Heart right ventricle (tissue), 16 donors: Measurements from ENCODE around the gene BCAS4. TPM values are rescaled to one million over a fixed set of nuclear protein-coding genes. Genes with fewer than 3 reads are reported as not detected.
"Not testable (repeated sequence)": the region's sequence is repeated elsewhere in the genome, so short reads cannot be mapped to it uniquely, and the experiment has no call there.

Source experiments
- ATAC-seq, 8 donors: fragments of 200-7000 bp; cut with Tn5 transposase; one replicate each; pipeline ENCODE4 v1.9.1; 2020; ENCODE audit warnings: mild to moderate bottlenecking in 8 of 8, moderate library complexity in 8 of 8, moderate number of reproducible peaks in 1 of 8
- DNase-seq, 2 donors: peaks; one replicate each; pipeline ENCODE4 v3.0.0-alpha.2; 2020
- H3K27ac ChIP-seq, 10 donors: fragments of 200-600 bp; sonication (generic) in 2 of 10; one replicate each; pipeline versions ENCODE4 v1.5.0 to v1.8.0; 2020 to 2022; ENCODE audit warnings: mild to moderate bottlenecking in 3 of 10
- H3K27me3 ChIP-seq, 7 donors: fragments of 200-600 bp; one replicate each; pipeline ENCODE4 v1.8.0; 2021 to 2022; ENCODE audit warnings: mild to moderate bottlenecking in 2 of 7
- H3K36me3 ChIP-seq, 9 donors: fragments of 200-600 bp; sonication (generic) in 1 of 9; one replicate each; pipeline versions ENCODE4 v1.5.0 to v1.8.0; 2020 to 2022; ENCODE audit warnings: mild to moderate bottlenecking in 2 of 9
- H3K4me1 ChIP-seq, 9 donors: fragments of 200-600 bp; sonication (generic) in 1 of 9; one replicate each; pipeline versions ENCODE4 v1.5.0 to v1.8.0; 2020 to 2022; ENCODE audit warnings: mild to moderate bottlenecking in 4 of 9
- H3K4me3 ChIP-seq, 10 donors: fragments of 200-600 bp; sonication (generic) in 2 of 10; one replicate each; pipeline versions ENCODE4 v1.5.0 to v1.8.0; 2020 to 2022; ENCODE audit warnings: mild to moderate bottlenecking in 7 of 10, moderate library complexity in 2 of 10
- H3K9me3 ChIP-seq, 11 donors: fragments of 200-600 bp in 10 of 11; sonication (generic) in 2 of 11; one replicate each; pipeline versions ENCODE4 v1.5.0 to v1.8.0; 2013 to 2022; ENCODE audit warnings: mild to moderate bottlenecking in 2 of 11, control low read depth in 1 of 11, moderate library complexity in 1 of 11
- WGBS, 2 donors: extraction: QIAGEN DNeasy Blood & Tissue Kit; methylation state at CpG; one replicate each; pipeline ENCODE4 v1.1.7; 2013; ENCODE audit warnings: inconsistent platforms in 1 of 2; 5-methylcytosine and 5-hydroxymethylcytosine counted together
- intact Hi-C, 10 donors: fragments of 100-400 bp; cut with DNase I; formaldehyde crosslinking; loops; one replicate each; pipeline versions ENCODE4 v1.11.1 to v1.14.2; 2022
- polyA plus RNA-seq, 2 donors: library from polyadenylated mRNA; stranded (reverse); fragments of 200-250 nt; gene quantifications; one replicate each; pipeline ENCODE4 v1.2.3, GENCODE V29; 2013
- total RNA-seq, 10 donors: library from RNA; stranded (reverse); fragmentation: NEBNext Ultra II Directional in 3 of 10; extraction: Animal tissue kit (Norgen Biotek cat#: 25700) in 3 of 10; gene quantifications; one replicate each; pipeline versions ENCODE4 v1.2.1 to v1.2.4, GENCODE V29; 2021 to 2023
- TF ChIP-seq, protein P1 (sequence below), 9 donors: fragments of 200-600 bp; sonication (generic) in 2 of 9; IDR thresholded peaks; one replicate each; pipeline versions ENCODE4 v1.5.0 to v1.8.0; 2021 to 2022; ENCODE audit warnings: antibody characterized with exemption in 9 of 9, mild to moderate bottlenecking in 5 of 9, moderate library complexity in 1 of 9
- donor health status: Arrhythmogenic right ventricular cardiomyopathy.
- donor health status: ischemic (EF 13 %, LVEDD 7.1; RV severe dilation, severe dysfunction).
- donor health status: healthy with polysubstance abuse.
- donor health status: DM: no; HTN: yes; CAD: no.
- donor health status: DM: no; HTN: no; CAD: no.
- donor health status: ischemic (EF 25% LVEDD 6.9; RV normal size, moderate dysfunction).
- donor health status: ischemic (EF 25% LVEDD 5.7; RV mildly dilated, moderate dysfunction).
- donor health status: healthy.
- donor health status: DM: yes; HTN: yes; CAD: no.
- donor health status: Ischemic cardiomyopathy.
- donor health status: ischemic (EF 35%, LVEDD 5.7; RV mildly dilated, moderate dysfunction).
- donor health status: nonischemic (EF 11% LVEDD 7.7; RV severe dilation, severe dysfunction).
- donor health status: DM: yes; HTN: yes; CAD: no.
- donor health status: PGD.
- donor health status: ischemic (EF 29% LVEDD 5.4; RV normal size, mild dysfunction).
- donor health status: nonischemic (EF 23%, LVEDD 6.1; RV moderate dilation, normal function).

BCAS4 gene
- total and polyA plus RNA-seq, 12 donors: 0.54 to 3.6 (median 2.2) TPM

- Histone ChIP-seq H3K36me3 (no peaks in the 10 kb centered on the region), H3K9me3 (no peaks in the 10 kb centered on the region), H3K27ac (no peak overlapping the region), H3K4me1 (no peaks in the 10 kb centered on the region), H3K27me3 (no peaks in the 10 kb centered on the region), H3K4me3 (no peak overlapping the region)
- 72 to 75% methylated on average over 6 of the region's 6 CpGs for WGBS, 2 donors
- ATAC-seq (no peak), DNase-seq (no peak)
- TF ChIP-seq, protein P1, sequence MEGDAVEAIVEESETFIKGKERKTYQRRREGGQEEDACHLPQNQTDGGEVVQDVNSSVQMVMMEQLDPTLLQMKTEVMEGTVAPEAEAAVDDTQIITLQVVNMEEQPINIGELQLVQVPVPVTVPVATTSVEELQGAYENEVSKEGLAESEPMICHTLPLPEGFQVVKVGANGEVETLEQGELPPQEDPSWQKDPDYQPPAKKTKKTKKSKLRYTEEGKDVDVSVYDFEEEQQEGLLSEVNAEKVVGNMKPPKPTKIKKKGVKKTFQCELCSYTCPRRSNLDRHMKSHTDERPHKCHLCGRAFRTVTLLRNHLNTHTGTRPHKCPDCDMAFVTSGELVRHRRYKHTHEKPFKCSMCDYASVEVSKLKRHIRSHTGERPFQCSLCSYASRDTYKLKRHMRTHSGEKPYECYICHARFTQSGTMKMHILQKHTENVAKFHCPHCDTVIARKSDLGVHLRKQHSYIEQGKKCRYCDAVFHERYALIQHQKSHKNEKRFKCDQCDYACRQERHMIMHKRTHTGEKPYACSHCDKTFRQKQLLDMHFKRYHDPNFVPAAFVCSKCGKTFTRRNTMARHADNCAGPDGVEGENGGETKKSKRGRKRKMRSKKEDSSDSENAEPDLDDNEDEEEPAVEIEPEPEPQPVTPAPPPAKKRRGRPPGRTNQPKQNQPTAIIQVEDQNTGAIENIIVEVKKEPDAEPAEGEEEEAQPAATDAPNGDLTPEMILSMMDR (IDR thresholded peaks at IDR 0.05): no peak
- intact Hi-C loops: no loop called here
Measured at GRCh38 chr20:50877232-50877743, 82.4 kb downstream of the BCAS4 start.

GRCh38 chr20:50879649-50880550, 85.0 kb downstream of the BCAS4 start:
- ATAC-seq (no peak), DNase-seq (no peak)
- Histone ChIP-seq H3K36me3 (no peaks in the 10 kb centered on the region), H3K4me3 (no peak overlapping the region), H3K27ac (no peak overlapping the region), H3K27me3 (no peaks in the 10 kb centered on the region), H3K4me1 (no peaks in the 10 kb centered on the region), H3K9me3 (no peaks in the 10 kb centered on the region)
- TF ChIP-seq, protein P1 (IDR thresholded peaks at IDR 0.05): no peak
- intact Hi-C loops: no loop called here
- WGBS, 2 donors: 88 to 89% methylated on average over 20 of the region's 20 CpGs

GRCh38 chr20:50881759-50882424, 87.0 kb downstream of the BCAS4 start:
- H3K9me3 ChIP-seq, intact Hi-C loops, H3K4me1 ChIP-seq, ATAC-seq, H3K4me3 ChIP-seq, H3K27me3 ChIP-seq, H3K27ac ChIP-seq, H3K36me3 ChIP-seq, DNase-seq: not testable (repeated sequence)
- 95 to 97% methylated on average over 5 of the region's 5 CpGs for WGBS, 2 donors

DNA sequence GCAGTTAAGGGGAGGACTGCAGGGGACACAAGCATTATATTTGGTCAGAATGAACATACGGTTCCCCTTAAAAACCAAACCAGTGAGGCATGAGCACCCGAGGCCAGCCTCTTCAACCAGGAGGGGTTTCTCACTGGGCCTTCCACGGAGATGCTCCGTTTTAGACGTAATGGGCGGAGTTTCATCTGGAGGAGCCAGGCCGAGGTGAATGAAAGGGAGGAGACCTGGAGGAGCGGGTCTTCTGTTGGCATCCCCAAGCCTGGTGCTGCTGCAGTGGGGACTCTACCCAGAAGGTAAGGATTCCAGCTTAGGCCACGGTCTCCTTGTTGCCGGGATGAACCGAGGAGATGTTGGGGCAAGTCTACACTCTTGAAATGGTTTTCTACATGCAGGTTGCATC, 89.0 kb downstream of the BCAS4 start:
- peaks cover 0 to under 1% (median 0%) of the 10 kb centered on the region in 9 donors for H3K4me1 ChIP-seq
- peaks cover 0 to 19% (median 6%) of the 10 kb centered on the region in 9 donors for H3K36me3 ChIP-seq
- H3K27me3 ChIP-seq: no peaks in the 10 kb centered on the region
- H3K27ac ChIP-seq: no peak overlapping the region
- intact Hi-C loops: no loop called here
- DNase-seq (no peak), ATAC-seq (no peak)
- no peaks in the 10 kb centered on the region for H3K9me3 ChIP-seq
- no peak overlapping the region for H3K4me3 ChIP-seq
- TF ChIP-seq, protein P1 (IDR thresholded peaks at IDR 0.05): no peak
- 88 to 89% methylated on average over 11 of the region's 11 CpGs for whole genome bisulfite sequencing, 2 donors
